Astrocyte of the spinal cord (primary cell): ENCODE results near the gene PPARD.
"Not testable (repeated sequence)": the region's sequence is repeated elsewhere in the genome, so short reads cannot be mapped to it uniquely, and the experiment has no call there.

Experiments
- DNase-seq: peaks from one replicate; pipeline ENCODE4 v3.0.0; 2011; ENCODE audit warnings: low read depth, low spot score
- H3K4me3 ChIP-seq: 2 replicates; pipeline ENCODE4 v1.5.1; 2011; ENCODE audit warnings: low read depth, mild to moderate bottlenecking, low read length, moderate library complexity
- CTCF ChIP-seq: IDR thresholded peaks from 2 replicates; pipeline ENCODE4 v1.5.1; 2012; ENCODE audit warnings: low read depth, mild to moderate bottlenecking, low read length, inconsistent platforms
- in situ Hi-C: cut with HindIII; loops from 2 replicates; pipeline ENCODE4 v1.10.0; 2017; ENCODE audit warnings: low sequenced_read_pairs

PPARD gene

GRCh38 chr6:35427435-35427834 is 85.1 kb downstream of the PPARD start:
- no peak overlapping the region for H3K4me3 ChIP-seq
- in situ Hi-C loops, result no loop called here
- DNase-seq, result no peak
- TF ChIP-seq CTCF, result no peak

- in situ Hi-C loops, result no loop called here
- TF ChIP-seq CTCF, result no peak
- no peak overlapping the region for H3K4me3 ChIP-seq
- DNase-seq, result peak; percentile 82
These were observed 85.5 kb downstream of the PPARD start for GRCh38 chr6:35427851-35428321.

GRCh38 chr6:35428421-35429149 is 86.2 kb downstream of the PPARD start:
- in situ Hi-C loops, result no loop called here
- DNase-seq, result no peak
- H3K4me3 ChIP-seq, result no peak overlapping the region
- no peak for TF ChIP-seq CTCF

GRCh38 chr6:35429463-35429862 is 87.1 kb downstream of the PPARD start:
- no peak for DNase-seq
- TF ChIP-seq CTCF, result no peak
- no peak overlapping the region for H3K4me3 ChIP-seq
- in situ Hi-C loops, result no loop called here

- in situ Hi-C loops, result no loop called here
- DNase-seq, result no peak
- TF ChIP-seq CTCF, result no peak
These were observed 89.9 kb downstream of the PPARD start for GRCh38 chr6:35432291-35432690.

GRCh38 chr6:35432702-35433101 is 90.3 kb downstream of the PPARD start:
- in situ Hi-C loops, H3K4me3 ChIP-seq, DNase-seq: not testable (repeated sequence)

More at GRCh38 chr6:35432291-35432690, 89.9 kb downstream of the PPARD start:
- H3K4me3 ChIP-seq, result no peak overlapping the region

- H3K4me3 ChIP-seq, result no peak overlapping the region
- no peak for DNase-seq
- in situ Hi-C loops, result no loop called here
- no peak for TF ChIP-seq CTCF
These were observed 92.9 kb downstream of the PPARD start for GRCh38 chr6:35435074-35435837.
